Measurements from ENCODE around the gene TSEN2. TPM values are rescaled to one million over a fixed set of nuclear protein-coding genes. Genes with fewer than 3 reads are reported as not detected.

The TSEN2 gene
- total and polyA plus RNA-seq, 2 of the 13 experiments (the other 11 are each of a cell fraction or from before 2014, with no cell fraction given) = 11.0 to 17.3 TPM

DNA sequence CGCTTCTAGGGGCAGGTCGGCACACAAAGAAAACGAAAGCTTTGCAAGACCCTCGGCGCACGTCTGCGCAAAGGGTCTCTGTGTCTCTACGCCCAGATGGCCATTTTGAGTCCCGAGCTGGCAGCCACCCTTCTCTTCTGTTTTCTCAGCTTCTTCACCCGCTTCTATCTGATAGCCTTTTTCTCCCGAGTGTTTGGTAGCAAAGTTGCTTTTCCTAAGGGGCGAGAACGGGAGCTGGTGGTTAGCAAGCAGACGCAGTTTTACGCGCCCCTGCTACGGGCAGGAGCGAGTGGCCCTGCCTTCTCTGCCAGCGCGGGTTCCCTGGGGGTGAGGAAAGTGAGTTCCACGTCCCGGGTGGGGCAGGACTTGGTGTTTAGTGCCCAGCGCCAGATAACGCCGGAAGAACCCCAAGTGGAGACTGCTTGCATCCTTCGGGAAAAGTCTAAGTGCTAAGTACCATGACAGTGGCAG, 69.7 kb downstream of the TSEN2 start (continued):
- TF ChIP-seq, protein P1, sequence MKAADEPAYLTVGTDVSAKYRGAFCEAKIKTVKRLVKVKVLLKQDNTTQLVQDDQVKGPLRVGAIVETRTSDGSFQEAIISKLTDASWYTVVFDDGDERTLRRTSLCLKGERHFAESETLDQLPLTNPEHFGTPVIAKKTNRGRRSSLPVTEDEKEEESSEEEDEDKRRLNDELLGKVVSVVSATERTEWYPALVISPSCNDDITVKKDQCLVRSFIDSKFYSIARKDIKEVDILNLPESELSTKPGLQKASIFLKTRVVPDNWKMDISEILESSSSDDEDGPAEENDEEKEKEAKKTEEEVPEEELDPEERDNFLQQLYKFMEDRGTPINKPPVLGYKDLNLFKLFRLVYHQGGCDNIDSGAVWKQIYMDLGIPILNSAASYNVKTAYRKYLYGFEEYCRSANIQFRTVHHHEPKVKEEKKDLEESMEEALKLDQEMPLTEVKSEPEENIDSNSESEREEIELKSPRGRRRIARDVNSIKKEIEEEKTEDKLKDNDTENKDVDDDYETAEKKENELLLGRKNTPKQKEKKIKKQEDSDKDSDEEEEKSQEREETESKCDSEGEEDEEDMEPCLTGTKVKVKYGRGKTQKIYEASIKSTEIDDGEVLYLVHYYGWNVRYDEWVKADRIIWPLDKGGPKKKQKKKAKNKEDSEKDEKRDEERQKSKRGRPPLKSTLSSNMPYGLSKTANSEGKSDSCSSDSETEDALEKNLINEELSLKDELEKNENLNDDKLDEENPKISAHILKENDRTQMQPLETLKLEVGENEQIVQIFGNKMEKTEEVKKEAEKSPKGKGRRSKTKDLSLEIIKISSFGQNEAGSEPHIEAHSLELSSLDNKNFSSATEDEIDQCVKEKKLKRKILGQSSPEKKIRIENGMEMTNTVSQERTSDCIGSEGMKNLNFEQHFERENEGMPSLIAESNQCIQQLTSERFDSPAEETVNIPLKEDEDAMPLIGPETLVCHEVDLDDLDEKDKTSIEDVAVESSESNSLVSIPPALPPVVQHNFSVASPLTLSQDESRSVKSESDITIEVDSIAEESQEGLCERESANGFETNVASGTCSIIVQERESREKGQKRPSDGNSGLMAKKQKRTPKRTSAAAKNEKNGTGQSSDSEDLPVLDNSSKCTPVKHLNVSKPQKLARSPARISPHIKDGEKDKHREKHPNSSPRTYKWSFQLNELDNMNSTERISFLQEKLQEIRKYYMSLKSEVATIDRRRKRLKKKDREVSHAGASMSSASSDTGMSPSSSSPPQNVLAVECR (CRISPR knock-in tag; IDR thresholded peaks at IDR 0.05; ENCODE audit: borderline replicate concordance) = peak; percentile 39; the same call in 1 of the 2 replicates
- TF ChIP-seq, protein P2, sequence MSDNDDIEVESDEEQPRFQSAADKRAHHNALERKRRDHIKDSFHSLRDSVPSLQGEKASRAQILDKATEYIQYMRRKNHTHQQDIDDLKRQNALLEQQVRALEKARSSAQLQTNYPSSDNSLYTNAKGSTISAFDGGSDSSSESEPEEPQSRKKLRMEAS (IDR thresholded peaks at IDR 0.05) = no peak
- TF ChIP-seq YY1 (IDR thresholded peaks at IDR 0.05; ENCODE audit: insufficient read depth, insufficient replicate concordance, low read depth, low read length) (peak; percentile 58), ZNF605 (CRISPR knock-in tag; IDR thresholded peaks at IDR 0.05) (no peak), ZNF567 (CRISPR knock-in tag; IDR thresholded peaks at IDR 0.05; ENCODE audit: borderline replicate concordance) (no peak), TBX2 (CRISPR knock-in tag; IDR thresholded peaks at IDR 0.05; ENCODE audit: borderline replicate concordance) (0 out of 2 replicates have a peak, but pooled peaks have one; percentile 24), ZNF460 (CRISPR knock-in tag; IDR thresholded peaks at IDR 0.05; ENCODE audit: borderline replicate concordance) (no peak), SIN3B (IDR thresholded peaks at IDR 0.05; ENCODE audit: low read length) (no peak), ZNF878 (CRISPR knock-in tag; IDR thresholded peaks at IDR 0.05) (no peak)
- TF ChIP-seq, protein P3, sequence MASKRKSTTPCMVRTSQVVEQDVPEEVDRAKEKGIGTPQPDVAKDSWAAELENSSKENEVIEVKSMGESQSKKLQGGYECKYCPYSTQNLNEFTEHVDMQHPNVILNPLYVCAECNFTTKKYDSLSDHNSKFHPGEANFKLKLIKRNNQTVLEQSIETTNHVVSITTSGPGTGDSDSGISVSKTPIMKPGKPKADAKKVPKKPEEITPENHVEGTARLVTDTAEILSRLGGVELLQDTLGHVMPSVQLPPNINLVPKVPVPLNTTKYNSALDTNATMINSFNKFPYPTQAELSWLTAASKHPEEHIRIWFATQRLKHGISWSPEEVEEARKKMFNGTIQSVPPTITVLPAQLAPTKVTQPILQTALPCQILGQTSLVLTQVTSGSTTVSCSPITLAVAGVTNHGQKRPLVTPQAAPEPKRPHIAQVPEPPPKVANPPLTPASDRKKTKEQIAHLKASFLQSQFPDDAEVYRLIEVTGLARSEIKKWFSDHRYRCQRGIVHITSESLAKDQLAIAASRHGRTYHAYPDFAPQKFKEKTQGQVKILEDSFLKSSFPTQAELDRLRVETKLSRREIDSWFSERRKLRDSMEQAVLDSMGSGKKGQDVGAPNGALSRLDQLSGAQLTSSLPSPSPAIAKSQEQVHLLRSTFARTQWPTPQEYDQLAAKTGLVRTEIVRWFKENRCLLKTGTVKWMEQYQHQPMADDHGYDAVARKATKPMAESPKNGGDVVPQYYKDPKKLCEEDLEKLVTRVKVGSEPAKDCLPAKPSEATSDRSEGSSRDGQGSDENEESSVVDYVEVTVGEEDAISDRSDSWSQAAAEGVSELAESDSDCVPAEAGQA (IDR thresholded peaks at IDR 0.05; ENCODE audit: low read depth) = peak; percentile 66
- TF ChIP-seq, protein P3 (CRISPR knock-in tag; IDR thresholded peaks at IDR 0.05; ENCODE audit: borderline replicate concordance) = no peak
- TF ChIP-seq, protein P4, sequence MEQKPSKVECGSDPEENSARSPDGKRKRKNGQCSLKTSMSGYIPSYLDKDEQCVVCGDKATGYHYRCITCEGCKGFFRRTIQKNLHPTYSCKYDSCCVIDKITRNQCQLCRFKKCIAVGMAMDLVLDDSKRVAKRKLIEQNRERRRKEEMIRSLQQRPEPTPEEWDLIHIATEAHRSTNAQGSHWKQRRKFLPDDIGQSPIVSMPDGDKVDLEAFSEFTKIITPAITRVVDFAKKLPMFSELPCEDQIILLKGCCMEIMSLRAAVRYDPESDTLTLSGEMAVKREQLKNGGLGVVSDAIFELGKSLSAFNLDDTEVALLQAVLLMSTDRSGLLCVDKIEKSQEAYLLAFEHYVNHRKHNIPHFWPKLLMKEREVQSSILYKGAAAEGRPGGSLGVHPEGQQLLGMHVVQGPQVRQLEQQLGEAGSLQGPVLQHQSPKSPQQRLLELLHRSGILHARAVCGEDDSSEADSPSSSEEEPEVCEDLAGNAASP (CRISPR knock-in tag; IDR thresholded peaks at IDR 0.05; ENCODE audit: borderline replicate concordance) = no peak
- TF ChIP-seq, protein P5, sequence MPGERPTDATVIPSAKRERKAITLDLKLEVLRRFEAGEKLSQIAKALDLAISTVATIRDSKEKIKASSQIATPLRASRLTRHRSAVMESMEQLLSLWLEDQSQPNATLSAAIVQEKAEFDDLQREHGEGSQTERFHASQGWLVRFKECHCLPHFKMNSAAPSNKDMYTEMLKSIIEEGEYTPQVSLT (CRISPR knock-in tag; IDR thresholded peaks at IDR 0.05; ENCODE audit: borderline replicate concordance, low read depth) = no peak
- TF ChIP-seq, protein P6, sequence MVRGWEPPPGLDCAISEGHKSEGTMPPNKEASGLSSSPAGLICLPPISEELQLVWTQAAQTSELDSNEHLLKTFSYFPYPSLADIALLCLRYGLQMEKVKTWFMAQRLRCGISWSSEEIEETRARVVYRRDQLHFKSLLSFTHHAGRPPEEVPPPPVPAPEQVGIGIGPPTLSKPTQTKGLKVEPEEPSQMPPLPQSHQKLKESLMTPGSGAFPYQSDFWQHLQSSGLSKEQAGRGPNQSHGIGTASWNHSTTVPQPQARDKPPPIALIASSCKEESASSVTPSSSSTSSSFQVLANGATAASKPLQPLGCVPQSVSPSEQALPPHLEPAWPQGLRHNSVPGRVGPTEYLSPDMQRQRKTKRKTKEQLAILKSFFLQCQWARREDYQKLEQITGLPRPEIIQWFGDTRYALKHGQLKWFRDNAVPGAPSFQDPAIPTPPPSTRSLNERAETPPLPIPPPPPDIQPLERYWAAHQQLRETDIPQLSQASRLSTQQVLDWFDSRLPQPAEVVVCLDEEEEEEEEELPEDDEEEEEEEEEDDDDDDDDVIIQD (CRISPR knock-in tag; IDR thresholded peaks at IDR 0.05; ENCODE audit: low read depth) = no peak
